Prostate gland (tissue), 2 donors: Measurements from ENCODE around the gene TYMP. TPM values are rescaled to one million over a fixed set of nuclear protein-coding genes. Genes with fewer than 3 reads are reported as not detected.
"Not testable (repeated sequence)": the region's sequence is repeated elsewhere in the genome, so short reads cannot be mapped to it uniquely, and the experiment has no call there.

Experiments used
- DNase-seq: peaks from one replicate; pipeline ENCODE4 v3.0.0-alpha.2; 2019; ENCODE audit warnings: low spot score
- H3K27ac ChIP-seq, 2 donors: fragments of 200-600 bp; sonication (generic); 2 replicates each; pipeline ENCODE4 v1.5.1; 2017 to 2019
- H3K27me3 ChIP-seq: fragments of 200-600 bp; sonication (generic); replicated peaks from 2 replicates; pipeline ENCODE4 v1.5.1; 2019; ENCODE audit not compliant: insufficient read depth
- H3K36me3 ChIP-seq, 2 donors: fragments of 200-600 bp; sonication (generic); 1 replicate in 1 of 2; 2 replicates in 1 of 2; pipeline versions ENCODE4 v1.5.1 to v1.8.1; 2017 to 2019
- H3K4me1 ChIP-seq: fragments of 200-600 bp; sonication (generic); replicated peaks from 2 replicates; pipeline ENCODE4 v1.5.1; 2019
- H3K4me3 ChIP-seq, 2 donors: fragments of 200-600 bp; sonication (generic); 2 replicates each; pipeline ENCODE4 v1.5.1; 2017 to 2019
- H3K9me3 ChIP-seq: fragments of 200-600 bp; sonication (generic); 2 replicates; pipeline ENCODE4 v1.5.1; 2017
- POLR2A ChIP-seq: fragments of 450-650 bp; IDR thresholded peaks from one replicate; pipeline ENCODE4 v1.6.1; 2016; ENCODE audit warnings: antibody characterized with exemption, mild to moderate bottlenecking
- POLR2AphosphoS5 ChIP-seq: sonication (generic); formaldehyde crosslinking; IDR thresholded peaks from one replicate; pipeline ENCODE4 v1.6.1; 2017; ENCODE audit warnings: antibody characterized with exemption
- WGBS: methylation state at CpG from one replicate; pipeline ENCODE4 v1.1.5; 2018; 5-methylcytosine and 5-hydroxymethylcytosine counted together
- intact Hi-C: fragments of 100-400 bp; cut with DNase I; formaldehyde crosslinking; loops from one replicate; pipeline ENCODE4 v1.14.2; 2022
- total RNA-seq, 2 donors: library from RNA; depleted of rRNA; stranded (reverse); fragments of >200 nt; gene quantifications; one replicate each; pipeline ENCODE4 v1.1.0, GENCODE V29; 2016
- TF ChIP-seq, protein P1 (sequence below), 4 experiments: fragments of 200-600 bp in 2 of 4; fragments of 450-650 bp in 2 of 4; sonication (generic) in 2 of 4; IDR thresholded peaks; 1 replicate in 3 of 4; 2 replicates in 1 of 4; pipeline ENCODE4 v1.5.1; 2016 to 2019; ENCODE audit warnings: antibody characterized with exemption in 4 of 4, mild to moderate bottlenecking in 2 of 4, moderate library complexity in 2 of 4

TYMP gene
- total RNA-seq, 2 donors from 2014 or later: 35.8 to 42.8 TPM

DNA sequence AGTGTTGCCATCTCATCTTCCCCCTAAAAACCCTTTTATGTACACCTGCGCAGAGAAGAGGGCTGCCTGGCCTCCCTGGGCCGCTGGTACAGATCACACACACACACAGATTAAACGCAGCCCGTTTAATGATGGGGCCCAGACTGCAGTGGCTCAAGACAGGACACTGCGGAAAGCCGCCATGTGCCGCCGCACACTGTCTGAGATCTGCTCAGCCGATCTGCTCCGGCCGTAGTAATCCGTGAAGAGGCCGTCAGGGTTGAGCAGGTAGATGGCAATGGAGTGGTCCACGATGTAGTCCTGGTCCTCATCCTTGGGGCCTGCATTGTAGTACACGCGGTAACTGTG is 6.4 kb downstream of the TYMP start:
- Histone ChIP-seq H3K27ac (no peak overlapping the region), H3K27me3 (no peaks in the 10 kb centered on the region), H3K36me3 (peaks cover 0 to 8% of the 10 kb centered on the region in 2 donors), H3K9me3 (no peaks in the 10 kb centered on the region), H3K4me1 (peaks cover 7% of the 10 kb centered on the region), H3K4me3 (no peak overlapping the region)
- no peak for DNase-seq
- intact Hi-C loops: no loop called here
- TF ChIP-seq POLR2A: no peak
- TF ChIP-seq, protein P1, sequence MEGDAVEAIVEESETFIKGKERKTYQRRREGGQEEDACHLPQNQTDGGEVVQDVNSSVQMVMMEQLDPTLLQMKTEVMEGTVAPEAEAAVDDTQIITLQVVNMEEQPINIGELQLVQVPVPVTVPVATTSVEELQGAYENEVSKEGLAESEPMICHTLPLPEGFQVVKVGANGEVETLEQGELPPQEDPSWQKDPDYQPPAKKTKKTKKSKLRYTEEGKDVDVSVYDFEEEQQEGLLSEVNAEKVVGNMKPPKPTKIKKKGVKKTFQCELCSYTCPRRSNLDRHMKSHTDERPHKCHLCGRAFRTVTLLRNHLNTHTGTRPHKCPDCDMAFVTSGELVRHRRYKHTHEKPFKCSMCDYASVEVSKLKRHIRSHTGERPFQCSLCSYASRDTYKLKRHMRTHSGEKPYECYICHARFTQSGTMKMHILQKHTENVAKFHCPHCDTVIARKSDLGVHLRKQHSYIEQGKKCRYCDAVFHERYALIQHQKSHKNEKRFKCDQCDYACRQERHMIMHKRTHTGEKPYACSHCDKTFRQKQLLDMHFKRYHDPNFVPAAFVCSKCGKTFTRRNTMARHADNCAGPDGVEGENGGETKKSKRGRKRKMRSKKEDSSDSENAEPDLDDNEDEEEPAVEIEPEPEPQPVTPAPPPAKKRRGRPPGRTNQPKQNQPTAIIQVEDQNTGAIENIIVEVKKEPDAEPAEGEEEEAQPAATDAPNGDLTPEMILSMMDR (IDR thresholded peaks at IDR 0.05): no peak
- no peak for TF ChIP-seq POLR2AphosphoS5
- 86% methylated on average over 16 of the region's 16 CpGs for WGBS

DNA sequence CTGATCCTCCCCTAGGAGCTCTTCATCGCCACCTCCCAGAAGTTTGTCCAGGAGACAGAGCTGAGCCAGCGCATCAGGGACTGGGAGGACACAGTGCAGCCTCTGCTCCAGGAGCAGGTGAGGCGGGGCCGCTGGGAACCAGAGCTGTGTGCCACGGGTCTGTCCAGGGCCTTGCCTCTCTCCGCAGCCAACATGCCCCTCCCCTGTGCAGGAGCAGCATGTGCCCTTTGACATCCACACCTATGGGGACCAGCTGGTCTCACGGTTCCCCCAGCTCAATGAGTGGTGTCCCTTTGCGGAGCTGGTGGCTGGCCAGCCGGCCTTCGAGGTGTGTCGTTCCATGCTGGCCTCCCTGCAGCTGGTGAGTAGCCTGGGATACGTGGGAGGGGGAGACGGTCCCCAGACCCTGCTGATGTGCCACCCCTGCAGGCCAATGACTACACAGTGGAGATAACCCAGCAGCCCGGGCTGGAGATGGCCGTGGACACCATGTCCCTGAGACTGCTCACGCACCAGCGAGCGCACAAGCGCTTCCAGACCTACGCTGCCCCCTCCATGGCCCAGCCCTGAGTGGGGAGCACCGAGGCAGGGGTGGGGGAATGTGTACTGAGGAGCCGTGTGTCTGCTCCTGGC is 6.9 kb downstream of the TYMP start:
- peaks cover 0 to 8% of the 10 kb centered on the region in 2 donors for H3K36me3 ChIP-seq
- H3K27ac ChIP-seq: no peak overlapping the region
- intact Hi-C loops: no loop called here
- 85% methylated on average over 21 of the region's 22 CpGs for WGBS
- H3K4me1 ChIP-seq: peaks cover 7% of the 10 kb centered on the region
- no peaks in the 10 kb centered on the region for H3K27me3 ChIP-seq
- DNase-seq: no peak
- no peak overlapping the region for H3K4me3 ChIP-seq
- no peaks in the 10 kb centered on the region for H3K9me3 ChIP-seq
- TF ChIP-seq, protein P1 (IDR thresholded peaks at IDR 0.05): no peak
- TF ChIP-seq POLR2AphosphoS5 (no peak), POLR2A (no peak)

DNA sequence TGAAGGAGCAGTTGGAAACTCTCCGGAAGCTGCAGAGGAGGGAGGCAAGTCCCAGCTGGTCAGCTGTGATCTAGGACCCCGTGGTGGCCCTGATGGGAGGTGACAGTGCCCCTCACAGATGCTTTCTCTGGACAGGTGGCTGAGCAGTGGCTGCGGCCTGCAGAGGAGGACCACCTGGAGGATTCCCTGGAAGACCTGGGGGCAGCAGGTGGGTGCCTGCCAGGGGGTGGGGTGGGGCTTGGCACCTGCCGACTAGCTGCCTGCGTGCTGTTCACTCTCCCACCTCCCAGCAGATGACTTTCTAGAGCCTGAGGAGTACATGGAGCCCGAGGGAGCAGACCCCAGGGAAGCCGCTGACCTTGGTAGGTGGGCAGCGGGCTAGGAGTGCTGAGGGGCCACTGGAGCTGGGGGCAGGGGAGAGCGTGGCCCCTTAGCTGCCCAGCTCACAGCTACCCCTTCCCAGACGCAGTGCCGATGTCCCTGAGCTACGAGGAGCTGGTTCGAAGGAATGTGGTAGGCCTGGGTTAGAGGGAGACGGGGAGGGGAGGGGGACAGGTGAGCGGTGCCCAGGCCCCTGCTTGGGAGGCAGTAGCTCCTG is 7.5 kb downstream of the TYMP start:
- intact Hi-C loops: no loop called here
- H3K27me3 ChIP-seq: no peaks in the 10 kb centered on the region
- WGBS: 89% methylated on average over 13 of the region's 15 CpGs
- no peak for TF ChIP-seq POLR2AphosphoS5
- TF ChIP-seq, protein P1 (IDR thresholded peaks at IDR 0.05): no peak
- TF ChIP-seq POLR2A: no peak
- no peak overlapping the region for H3K4me3 ChIP-seq
- DNase-seq: no peak
- H3K36me3 ChIP-seq: peaks cover 0 to 8% of the 10 kb centered on the region in 2 donors
- peaks cover 7% of the 10 kb centered on the region for H3K4me1 ChIP-seq
- H3K9me3 ChIP-seq: no peaks in the 10 kb centered on the region
- H3K27ac ChIP-seq: no peak overlapping the region

DNA sequence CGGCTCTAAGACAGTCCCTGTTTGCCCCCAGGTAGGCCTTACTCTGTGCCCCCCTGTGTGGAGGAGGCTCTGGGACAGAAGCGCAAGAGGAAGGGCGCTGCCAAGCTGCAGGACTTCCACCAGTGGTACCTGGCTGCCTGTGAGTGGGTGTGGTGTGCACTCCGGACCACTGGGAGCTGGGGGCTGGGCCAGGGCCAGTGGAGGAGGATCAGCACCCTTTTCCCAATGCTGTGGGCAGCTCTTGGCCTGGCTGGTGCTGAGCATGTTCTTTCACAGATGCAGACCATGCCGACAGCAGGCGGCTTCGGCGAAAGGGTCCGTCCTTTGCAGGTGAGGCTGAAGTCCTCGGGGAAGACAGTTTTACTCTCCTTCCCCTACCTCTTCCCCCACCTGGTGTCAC is 8.1 kb downstream of the TYMP start:
- peaks cover 0 to 8% of the 10 kb centered on the region in 2 donors for H3K36me3 ChIP-seq
- TF ChIP-seq, protein P1 (IDR thresholded peaks at IDR 0.05): no peak
- no peak overlapping the region for H3K4me3 ChIP-seq
- WGBS: 93% methylated on average over 10 of the region's 10 CpGs
- no peak for DNase-seq
- H3K4me1 ChIP-seq: peaks cover 7% of the 10 kb centered on the region
- H3K27me3 ChIP-seq: no peaks in the 10 kb centered on the region
- no peak overlapping the region for H3K27ac ChIP-seq
- no peaks in the 10 kb centered on the region for H3K9me3 ChIP-seq
- intact Hi-C loops: no loop called here

DNA sequence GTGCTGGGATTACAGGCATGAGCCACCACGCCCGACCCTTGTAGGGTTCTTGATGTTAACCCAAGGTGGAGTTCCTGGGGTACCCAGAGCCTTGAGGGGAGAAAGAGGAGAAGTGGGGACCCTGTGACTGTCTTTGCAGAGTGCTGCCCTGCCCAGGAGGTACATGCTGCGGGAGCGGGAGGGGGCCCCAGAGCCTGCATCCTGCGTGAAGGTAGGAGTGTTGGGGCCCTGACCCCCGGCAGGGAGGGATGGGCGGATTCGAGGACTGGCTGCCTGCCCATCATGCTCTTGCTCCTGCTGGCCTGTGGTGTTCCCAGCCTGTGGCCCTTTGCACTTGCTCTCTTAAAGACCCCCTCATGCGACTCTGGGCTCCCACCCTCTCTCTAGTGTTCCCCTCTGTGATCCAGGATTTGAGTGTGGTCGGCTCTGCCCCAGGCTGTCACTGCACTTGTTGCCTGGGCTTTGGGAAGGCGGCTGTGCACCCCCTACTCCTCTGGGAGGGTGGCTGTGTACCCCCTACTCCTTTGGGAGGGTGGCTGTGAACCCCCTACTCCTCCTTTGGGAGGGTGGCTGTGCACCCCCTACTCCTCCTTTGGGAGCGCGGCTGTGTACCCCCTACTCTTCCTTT is 8.9 kb downstream of the TYMP start:
- no peak overlapping the region for H3K4me3 ChIP-seq
- TF ChIP-seq, protein P1 (IDR thresholded peaks at IDR 0.05): no peak
- TF ChIP-seq POLR2A: no peak
- no peaks in the 10 kb centered on the region for H3K27me3 ChIP-seq
- H3K9me3 ChIP-seq: no peaks in the 10 kb centered on the region
- H3K36me3 ChIP-seq: peaks cover 0 to 8% of the 10 kb centered on the region in 2 donors
- 93% methylated on average over 13 of the region's 13 CpGs for WGBS
- H3K27ac ChIP-seq: no peak overlapping the region
- intact Hi-C loops: no loop called here
- peaks cover 7% of the 10 kb centered on the region for H3K4me1 ChIP-seq
- no peak for DNase-seq

DNA sequence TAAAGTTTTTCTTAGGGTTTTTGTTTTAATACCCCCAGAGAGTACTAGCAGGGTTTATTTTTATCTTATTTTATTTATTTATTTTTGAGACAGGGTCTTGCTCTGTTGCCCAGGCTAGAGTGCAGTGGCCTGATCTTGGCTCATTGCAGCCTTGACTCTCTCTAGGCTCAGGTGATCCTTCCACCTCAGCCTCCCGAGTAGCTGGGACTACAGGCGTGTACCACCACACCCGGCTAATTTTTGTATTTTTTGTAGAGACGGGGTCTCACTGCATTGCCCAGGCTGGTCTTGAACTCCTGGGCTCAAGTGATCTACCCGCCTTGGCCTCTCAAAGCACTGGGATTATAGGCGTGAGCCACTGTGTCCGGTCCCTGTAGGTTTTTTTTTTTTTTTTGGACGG is 9.6 kb downstream of the TYMP start:
- intact Hi-C loops, H3K36me3 ChIP-seq, H3K4me3 ChIP-seq, H3K4me1 ChIP-seq, H3K27ac ChIP-seq, DNase-seq, H3K9me3 ChIP-seq, H3K27me3 ChIP-seq: not testable (repeated sequence)
- 96% methylated on average over 8 of the region's 8 CpGs for WGBS
